K562 (cell line): ENCODE results near the gene SUPT3H. TPM values are rescaled to one million over a fixed set of nuclear protein-coding genes. Genes with fewer than 3 reads are reported as not detected.
A peak's percentile ranks its signal among the peaks of the same experiment; 100 is the strongest.

Experiments
- ATAC-seq: fragments of 200-7000 bp; cut with Tn5 transposase; 3 replicates; pipeline ENCODE4 v1.9.1; 2020; ENCODE audit warnings: moderate library complexity
- BruUV-seq: library from RNA; stranded (reverse); fragments of 400-500 nt; replicated peaks from 2 replicates; lab custom pipeline; 2021; lab: Mats Ljungman, UMichigan
- CTCF ChIA-PET: fragments of 300-600 bp; formaldehyde crosslinking; extraction: SDS; loops from one replicate; lab custom pipeline; 2021; ENCODE audit warnings: low intra/inter-chr PET ratio; lab: Yijun Ruan, JAX
- POLR2A ChIA-PET: fragments of 300-600, 350-650 bp; sonication (Branson Sonifier 250); formaldehyde crosslinking; extraction: SDS; loops from one replicate; lab custom pipeline; 2021; ENCODE audit warnings: antibody characterized with exemption, inconsistent platforms; lab: Yijun Ruan, JAX
- DNase-seq, 4 experiments: peaks; one replicate each; pipeline versions ENCODE4 v3.0.0 to v3.0.0-alpha.2; 2011 to 2018; ENCODE audit warnings: low spot score in 3 of 4, mixed read lengths in 3 of 4; ENCODE audit errors: extremely low read depth in 1 of 4
- FAIRE-seq: peaks from 2 replicates; lab custom pipeline; 2011; peaks lifted over from hg19 to GRCh38; lab: Jason Lieb, UNC
- H2AFZ ChIP-seq: 2 replicates; pipeline ENCODE4 v1.6.0; 2011; ENCODE audit warnings: low read depth, low read length, control low read depth, inconsistent platforms
- H3K27ac ChIP-seq: fragments of 200-600 bp; 3 replicates; pipeline ENCODE4 v1.8.0; 2011; ENCODE audit warnings: low read depth, mild to moderate bottlenecking, control low read depth, inconsistent platforms, low read length, moderate library complexity, mixed read lengths; ENCODE audit errors: extremely low read depth
- H3K27me3 ChIP-seq, 2 experiments: fragments of 300-600 bp in 1 of 2; 2 replicates in 1 of 2; 3 replicates in 1 of 2; pipeline versions ENCODE4 v1.6.0 to v1.8.0; 2011; ENCODE audit warnings: inconsistent platforms in 2 of 2, low read length in 2 of 2, mild to moderate bottlenecking in 1 of 2, mixed read lengths in 1 of 2, moderate library complexity in 1 of 2; ENCODE audit not compliant: control insufficient read depth in 2 of 2, insufficient read depth in 2 of 2
- H3K36me3 ChIP-seq: fragments of 300-600 bp; 3 replicates; pipeline ENCODE4 v1.8.0; 2011; ENCODE audit warnings: mild to moderate bottlenecking, low read length, inconsistent platforms; ENCODE audit not compliant: control insufficient read depth, insufficient read depth
- H3K4me1 ChIP-seq, 2 experiments: fragments of 200-600 bp in 1 of 2; replicated peaks in 1 of 2; 2 replicates in 1 of 2; 3 replicates in 1 of 2; pipeline versions ENCODE4 v1.5.1 to v1.8.0; 2011; ENCODE audit warnings: inconsistent platforms in 2 of 2, low read length in 2 of 2, mild to moderate bottlenecking in 1 of 2, mixed read lengths in 1 of 2, moderate library complexity in 1 of 2; ENCODE audit not compliant: control insufficient read depth in 2 of 2, insufficient read depth in 2 of 2
- H3K4me2 ChIP-seq: 2 replicates; pipeline ENCODE4 v1.6.1; 2011; ENCODE audit warnings: low read length, control low read depth, inconsistent platforms, mixed read lengths; ENCODE audit not compliant: insufficient read depth
- H3K4me3 ChIP-seq: fragments of 200-600 bp; sonication (generic), shearing (Covaris generic); 2 replicates; pipeline ENCODE4 v1.5.1; 2016; ENCODE audit warnings: control low read depth, inconsistent platforms
- H3K79me2 ChIP-seq: fragments of 200-600 bp; 3 replicates; pipeline ENCODE4 v1.8.0; 2011; ENCODE audit warnings: low read length, inconsistent platforms; ENCODE audit not compliant: control insufficient read depth, insufficient read depth
- H3K9ac ChIP-seq, 2 experiments: 2 replicates each; pipeline versions ENCODE4 v1.6.0 to v1.6.1; 2011; ENCODE audit warnings: low read depth in 2 of 2, low read length in 2 of 2, control low read depth in 1 of 2, inconsistent platforms in 1 of 2, mild to moderate bottlenecking in 1 of 2, mixed read lengths in 1 of 2; ENCODE audit not compliant: insufficient read depth in 1 of 2
- H3K9me1 ChIP-seq: one replicate; pipeline ENCODE4 v1.6.0; 2011; ENCODE audit warnings: inconsistent platforms, mild to moderate bottlenecking, low read length, moderate library complexity; ENCODE audit not compliant: control insufficient read depth, insufficient read depth
- H3K9me3 ChIP-seq: replicated peaks from 2 replicates; pipeline ENCODE4 v1.5.1; 2011; ENCODE audit warnings: low read depth, low read length, inconsistent platforms; ENCODE audit not compliant: control insufficient read depth, insufficient read depth
- H4K20me1 ChIP-seq: replicated peaks from 2 replicates; pipeline ENCODE4 v1.6.1; 2011; ENCODE audit warnings: low read length, inconsistent platforms, mixed read lengths; ENCODE audit not compliant: control insufficient read depth, insufficient read depth
- C11orf30 ChIP-seq: fragments of 450-650 bp; IDR thresholded peaks from 2 replicates; pipeline ENCODE4 v1.6.1; 2016; ENCODE audit warnings: low read depth, mild to moderate bottlenecking
- CBFA2T2 ChIP-seq: fragments of 450-650 bp; conservative IDR thresholded peaks from 2 replicates; pipeline ENCODE4 v1.6.1; 2017; ENCODE audit warnings: mild to moderate bottlenecking
- ETV5 ChIP-seq: sonication (generic); formaldehyde crosslinking; IDR thresholded peaks from 2 replicates; pipeline ENCODE4 v1.4.0; 2020; ENCODE audit warnings: low read depth, mild to moderate bottlenecking, missing genetic modification reagents
- GATAD2B ChIP-seq: fragments of 450-650 bp; IDR thresholded peaks from 2 replicates; pipeline ENCODE4 v1.6.1; 2017; ENCODE audit warnings: mild to moderate bottlenecking, borderline replicate concordance
- KDM4B ChIP-seq, 2 experiments: fragments of 450-650 bp in 1 of 2; sonication (generic) in 1 of 2; IDR thresholded peaks; 2 replicates each; pipeline ENCODE4 v1.6.1; 2016 to 2017; ENCODE audit warnings: borderline replicate concordance in 2 of 2, antibody characterized with exemption in 1 of 2, low read depth in 1 of 2, mild to moderate bottlenecking in 1 of 2
- NFE2 ChIP-seq: IDR thresholded peaks from 2 replicates; pipeline ENCODE4 v1.6.1; 2014; ENCODE audit warnings: antibody characterized with exemption, low read depth
- POLR3A ChIP-seq: IDR thresholded peaks from 2 replicates; pipeline ENCODE4 v1.6.1; 2011; ENCODE audit warnings: borderline replicate concordance, mild to moderate bottlenecking, moderate library complexity; ENCODE audit not compliant: insufficient read length, insufficient read depth; ENCODE audit errors: extremely low read depth
- SMAD1 ChIP-seq: fragments of 150-350 bp; IDR thresholded peaks from 2 replicates; pipeline ENCODE4 v1.6.1; 2014; ENCODE audit warnings: low read length, low read depth; ENCODE audit not compliant: partially characterized antibody
- XRCC5 ChIP-seq: fragments of 200-400 bp; formaldehyde crosslinking; IDR thresholded peaks from 2 replicates; pipeline ENCODE4 v1.6.1; 2017; ENCODE audit warnings: low read depth, mild to moderate bottlenecking, low read length
- YY1 ChIP-seq, 3 experiments: IDR thresholded peaks; 2 replicates each; pipeline ENCODE4 v1.6.1; 2011; ENCODE audit warnings: low read length in 2 of 3, mild to moderate bottlenecking in 2 of 3, moderate library complexity in 2 of 3, borderline replicate concordance in 1 of 3, control low read depth in 1 of 3, low read depth in 1 of 3; ENCODE audit not compliant: insufficient read depth in 3 of 3, insufficient replicate concordance in 2 of 3, control insufficient read depth in 1 of 3, insufficient read length in 1 of 3; ENCODE audit errors: extremely low read depth in 1 of 3
- ZBTB40 ChIP-seq, 2 experiments: fragments of 450-650 bp in 1 of 2; sonication (generic) in 1 of 2; formaldehyde crosslinking in 1 of 2; IDR thresholded peaks; 2 replicates each; pipeline versions ENCODE4 v1.7.1 to v1.9.0; 2016 to 2022; ENCODE audit warnings: inconsistent platforms in 1 of 2, mild to moderate bottlenecking in 1 of 2, missing genetic modification reagents in 1 of 2
- WGBS: fragments of 100-300 bp; shearing (Covaris generic); methylation state at CpG from one replicate; pipeline ENCODE4 v1.1.6; 2016; ENCODE audit warnings: low coverage, mixed read lengths; ENCODE audit not compliant: insufficient coverage; ENCODE audit errors: missing lambda C conversion rate; 5-methylcytosine and 5-hydroxymethylcytosine counted together
- in situ Hi-C: fragments of 300-500 bp; cut with MboI; formaldehyde crosslinking; loops from 4 replicates; pipeline ENCODE4 v1.15.0; 2018; ENCODE audit warnings: inconsistent platforms, mixed read lengths
- intact Hi-C: fragments of 100-400 bp; cut with micrococcal nuclease; formaldehyde crosslinking; loops from 2 replicates; pipeline ENCODE4 v1.14.2; 2022
- polyA plus RNA-seq, 8 experiments: library from polyadenylated mRNA; depleted of rRNA in 4 of 8; stranded (reverse) in 5 of 8; unstranded in 3 of 8; fragments of >200 nt; fragmentation: Nextera tagmentation in 2 of 8; fragmentation: Illumina TruSeq in 1 of 8; extraction: Ambion mirVana in 2 of 8; extraction: Trizol in 1 of 8; gene quantifications; 2 replicates each; pipeline versions ENCODE4 v1.2.1 to v1.2.3, GENCODE V29; 2011 to 2014; ENCODE audit warnings: inconsistent platforms in 1 of 8, missing spikeins in 1 of 8
- total RNA-seq, 7 experiments: library from RNA; depleted of rRNA in 6 of 7; stranded (reverse); fragments of >200 nt in 6 of 7; fragmentation: Illumina TruSeq in 2 of 7; extraction: Trizol in 2 of 7; gene quantifications; 2 replicates each; pipeline versions ENCODE4 v1.2.1 to v1.2.3, GENCODE V29; 2011 to 2021; ENCODE audit warnings: low replicate concordance in 1 of 7

Gene SUPT3H
- total and polyA plus RNA-seq, 9 of the 15 experiments (the other 6 are each of a cell fraction or from before 2014, with no cell fraction given) = 7.2 to 16.3 (median 11.9) TPM

- TF ChIP-seq YY1 (IDR thresholded peaks at IDR 0.05; ENCODE audit: borderline replicate concordance in 1 of 3, control insufficient read depth in 1 of 3, extremely low read depth in 1 of 3, insufficient read depth in 3 of 3, insufficient read length in 1 of 3, insufficient replicate concordance in 2 of 3, low read depth in 1 of 3, low read length in 2 of 3) = no peak
- TF ChIP-seq KDM4B (IDR thresholded peaks at IDR 0.05; ENCODE audit: borderline replicate concordance in 2 of 2, low read depth in 1 of 2) = no peak
- TF ChIP-seq CBFA2T2 = no peak
- no peak for TF ChIP-seq SMAD1
- peak; percentile 52; the same call in 1 of the 2 replicates for TF ChIP-seq XRCC5
- TF ChIP-seq GATAD2B = no peak
- no peak for TF ChIP-seq NFE2
- TF ChIP-seq POLR3A = no peak
- no peak for TF ChIP-seq C11orf30
Measured at GRCh38 chr6:45419571-45420082, 41.9 kb upstream of the SUPT3H start (continued).

DNA sequence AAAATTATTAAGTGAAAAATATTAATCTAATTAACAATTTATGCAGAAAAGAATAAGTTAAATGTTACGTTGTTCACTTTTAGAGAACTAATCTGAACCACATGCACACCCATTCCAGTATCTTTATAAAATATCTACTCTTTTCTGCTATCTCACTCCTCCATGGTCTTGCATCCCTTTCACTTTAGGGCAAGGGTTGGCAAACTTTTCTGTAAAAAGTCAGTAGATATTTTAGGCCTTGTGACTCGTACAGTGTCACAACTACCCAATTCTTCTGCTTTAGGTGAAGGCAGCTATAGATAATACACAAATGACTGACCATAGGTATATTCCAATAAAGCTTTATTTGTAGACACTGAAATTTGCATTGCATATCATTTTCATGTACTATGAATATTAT lies 39.7 kb upstream of the SUPT3H start:
- ChIA-PET POLR2A (no interaction called here), CTCF (no interaction called here)
- no peaks in the 10 kb centered on the region for H3K9me3 ChIP-seq
- in situ Hi-C loops = loop anchor here (10.0 kb wide), 1 partner anchor 753 kb away; no protein-coding TSS in a partner anchor
- H3K27ac ChIP-seq = no peak overlapping the region
- no TSS peak for BruUV-seq
- H3K4me3 ChIP-seq = no peak overlapping the region
- H3K9me1 ChIP-seq = no peaks in the 10 kb centered on the region
- ATAC-seq (no peak), FAIRE-seq (no peak), DNase-seq (no peak)
- H2AFZ ChIP-seq = no peak overlapping the region
- H3K36me3 ChIP-seq = no peaks in the 10 kb centered on the region
- H3K4me2 ChIP-seq = no peak overlapping the region
- 14% methylated on average over 2 of the region's 2 CpGs for WGBS
- H3K4me1 ChIP-seq = peaks cover 0 to 23% of the 10 kb centered on the region in 2 experiments; a peak in 4 of 5 replicates
- intact Hi-C loops = loop anchor here (5.0 kb wide), 1 partner anchor 40 kb away; the partner anchor contains the start of gene SUPT3H
- no peak overlapping the region for H3K9ac ChIP-seq
- peaks cover 9 to 22% of the 10 kb centered on the region in 2 experiments; a peak in 4 of 5 replicates for H3K27me3 ChIP-seq
- no peaks in the 10 kb centered on the region for H3K79me2 ChIP-seq
- H4K20me1 ChIP-seq = no peaks in the 10 kb centered on the region
- TF ChIP-seq ETV5 (CRISPR knock-in tag) (no peak), ZBTB40 (IDR thresholded peaks at IDR 0.05) (peak; percentile 83), ZBTB40 (CRISPR knock-in tag; IDR thresholded peaks at IDR 0.05) (no peak), NFE2 (0 out of 2 replicates have a peak, but pooled peaks have one; percentile 11)
